HG03342 (cell line): Measurements from ENCODE around the gene ALKBH5.
A peak's percentile ranks its signal among the peaks of the same experiment; 100 is the strongest.

ENCODE experiments used
- ATAC-seq: cut with Tn5 transposase; IDR thresholded peaks from one replicate; pipeline ENCODE4 v1.9.1; 2021; ENCODE audit warnings: mild to moderate bottlenecking, moderate library complexity; ENCODE audit not compliant: unreplicated experiment

The ALKBH5 gene

DNA sequence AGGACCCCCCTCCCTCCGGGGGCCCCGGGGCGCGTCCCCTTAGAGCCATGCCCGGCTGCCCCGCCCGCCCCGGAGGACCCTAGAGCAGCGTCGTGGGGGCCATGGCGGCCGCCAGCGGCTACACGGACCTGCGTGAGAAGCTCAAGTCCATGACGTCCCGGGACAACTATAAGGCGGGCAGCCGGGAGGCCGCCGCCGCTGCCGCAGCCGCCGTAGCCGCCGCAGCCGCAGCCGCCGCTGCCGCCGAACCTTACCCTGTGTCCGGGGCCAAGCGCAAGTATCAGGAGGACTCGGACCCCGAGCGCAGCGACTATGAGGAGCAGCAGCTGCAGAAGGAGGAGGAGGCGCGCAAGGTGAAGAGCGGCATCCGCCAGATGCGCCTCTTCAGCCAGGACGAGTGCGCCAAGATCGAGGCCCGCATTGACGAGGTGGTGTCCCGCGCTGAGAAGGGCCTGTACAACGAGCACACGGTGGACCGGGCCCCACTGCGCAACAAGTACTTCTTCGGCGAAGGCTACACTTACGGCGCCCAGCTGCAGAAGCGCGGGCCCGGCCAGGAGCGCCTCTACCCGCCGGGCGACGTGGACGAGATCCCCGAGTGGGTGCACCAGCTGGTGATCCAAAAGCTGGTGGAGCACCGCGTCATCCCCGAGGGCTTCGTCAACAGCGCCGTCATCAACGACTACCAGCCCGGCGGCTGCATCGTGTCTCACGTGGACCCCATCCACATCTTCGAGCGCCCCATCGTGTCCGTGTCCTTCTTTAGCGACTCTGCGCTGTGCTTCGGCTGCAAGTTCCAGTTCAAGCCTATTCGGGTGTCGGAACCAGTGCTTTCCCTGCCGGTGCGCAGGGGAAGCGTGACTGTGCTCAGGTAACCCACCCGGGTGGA, 759 bp downstream of the ALKBH5 start:
- peak; percentile 5 for ATAC-seq

- ATAC-seq = no peak
These were observed 1.8 kb downstream of the ALKBH5 start for GRCh38 chr17:18185391-18185790.

GRCh38 chr17:18185832-18186626, 2.4 kb downstream of the ALKBH5 start:
- no peak for ATAC-seq

- ATAC-seq = no peak
These were observed 3.0 kb downstream of the ALKBH5 start for GRCh38 chr17:18186627-18186982.

GRCh38 chr17:18187226-18187625, 3.6 kb downstream of the ALKBH5 start:
- no peak for ATAC-seq

GRCh38 chr17:18187821-18188761, 4.5 kb downstream of the ALKBH5 start:
- no peak for ATAC-seq

GRCh38 chr17:18190628-18191235, 7.1 kb downstream of the ALKBH5 start:
- no peak for ATAC-seq

DNA sequence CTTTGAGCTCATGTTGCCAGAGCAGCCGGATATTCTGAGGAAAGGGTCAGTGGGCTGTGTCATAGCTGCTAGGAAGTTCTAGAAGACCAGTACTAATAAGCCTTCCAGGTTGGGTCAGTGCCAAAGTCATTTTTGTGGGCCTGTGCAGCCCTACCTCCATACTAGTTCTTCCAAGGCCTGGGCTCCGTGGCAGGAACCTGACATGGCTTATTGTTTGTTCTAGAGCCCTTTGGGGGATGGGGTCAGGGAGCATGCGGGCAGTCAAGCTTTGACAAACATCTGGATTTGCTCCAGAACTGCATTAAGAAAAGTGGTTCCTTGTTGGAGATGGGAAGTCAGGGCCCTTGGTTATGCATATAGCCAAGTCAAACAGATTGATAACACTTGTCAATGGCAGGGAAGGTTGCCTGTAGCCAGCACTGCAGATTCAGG, 7.6 kb downstream of the ALKBH5 start:
- ATAC-seq = no peak

- ATAC-seq = no peak
These were observed 8.3 kb downstream of the ALKBH5 start for GRCh38 chr17:18191967-18192366.

GRCh38 chr17:18194394-18194793, 10.8 kb downstream of the ALKBH5 start:
- ATAC-seq = no peak

DNA sequence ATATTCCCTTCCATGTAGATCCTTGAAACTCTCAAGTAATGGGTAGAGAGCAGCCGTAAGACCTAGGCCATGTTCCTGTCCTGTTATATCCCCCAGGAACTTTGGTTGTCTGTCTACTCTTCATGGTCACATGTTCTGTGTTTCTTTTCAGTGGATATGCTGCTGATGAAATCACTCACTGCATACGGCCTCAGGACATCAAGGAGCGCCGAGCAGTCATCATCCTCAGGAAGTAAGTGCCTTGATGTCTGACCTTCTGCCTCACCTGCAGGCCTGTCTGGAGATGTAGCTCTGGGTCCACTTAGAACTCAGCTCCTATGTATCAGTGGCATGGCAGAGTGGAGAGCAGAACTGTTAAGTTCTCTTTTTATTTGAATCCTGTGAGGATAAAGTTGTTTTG, 11.2 kb downstream of the ALKBH5 start:
- no peak for ATAC-seq

GRCh38 chr17:18195246-18195645, 11.6 kb downstream of the ALKBH5 start:
- ATAC-seq = no peak

GRCh38 chr17:18197535-18198194, 14.0 kb downstream of the ALKBH5 start:
- no peak for ATAC-seq

DNA sequence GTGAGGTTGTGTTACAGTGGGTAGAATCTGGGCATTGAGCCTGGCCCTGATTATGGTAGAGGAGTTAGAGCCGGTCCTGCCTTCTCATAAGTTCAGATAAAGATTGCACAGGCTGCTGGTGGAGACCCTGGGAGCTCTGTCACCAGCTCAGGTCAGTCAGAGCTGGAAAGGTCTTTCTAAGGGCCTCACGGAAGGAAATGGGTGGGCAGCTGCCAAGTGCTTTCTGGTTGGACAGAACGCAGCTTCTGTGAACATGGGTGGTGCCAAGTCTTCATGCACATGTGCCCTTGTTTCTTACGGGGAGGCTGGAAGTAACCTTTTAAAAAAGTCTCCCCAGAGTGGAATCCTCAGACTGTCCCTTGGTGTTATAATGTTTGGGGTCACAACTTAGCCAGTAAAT, 14.9 kb downstream of the ALKBH5 start:
- ATAC-seq = no peak

DNA sequence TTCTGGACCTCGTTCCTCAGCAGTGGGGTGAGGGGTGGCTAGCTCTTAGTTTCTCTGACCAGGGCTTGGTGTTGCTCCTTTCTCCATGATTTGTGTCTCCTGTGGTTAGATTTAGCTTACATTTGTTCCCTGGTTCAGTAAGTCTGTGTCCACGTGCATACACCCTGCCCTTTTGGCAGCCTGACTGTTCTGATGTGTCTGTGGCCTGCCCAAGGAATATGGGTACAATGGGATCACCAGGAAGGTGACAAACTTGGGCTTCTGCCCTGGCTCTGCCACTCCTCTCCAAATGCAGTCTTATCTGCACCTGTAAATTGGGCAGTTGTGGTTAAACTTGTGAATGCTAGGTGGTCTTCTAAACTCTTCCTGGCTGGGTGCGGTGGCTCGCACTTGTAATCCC, 17.5 kb downstream of the ALKBH5 start:
- no peak for ATAC-seq

- ATAC-seq = no peak
These were observed 19.7 kb downstream of the ALKBH5 start for GRCh38 chr17:18203308-18203707.

DNA sequence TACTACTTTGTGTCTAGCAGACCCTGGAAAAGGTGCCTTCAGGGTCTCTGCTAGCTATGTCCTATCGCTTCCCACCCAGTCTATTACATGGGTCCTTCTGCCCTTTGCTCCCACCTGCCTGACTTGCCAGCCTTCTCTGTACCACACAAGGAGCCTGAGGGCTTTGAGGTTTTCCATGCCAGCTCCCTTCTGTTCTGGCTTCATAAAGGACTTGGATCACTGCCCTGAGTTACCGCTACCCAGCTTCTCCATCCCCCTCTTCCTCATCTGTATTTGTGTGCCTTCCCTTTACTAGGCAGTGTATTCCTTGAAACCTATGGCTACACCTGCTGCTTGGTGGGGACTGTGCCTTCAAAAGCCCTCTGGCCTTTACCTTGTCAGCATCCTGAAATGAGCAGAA, 22.2 kb downstream of the ALKBH5 start:
- no peak for ATAC-seq

DNA sequence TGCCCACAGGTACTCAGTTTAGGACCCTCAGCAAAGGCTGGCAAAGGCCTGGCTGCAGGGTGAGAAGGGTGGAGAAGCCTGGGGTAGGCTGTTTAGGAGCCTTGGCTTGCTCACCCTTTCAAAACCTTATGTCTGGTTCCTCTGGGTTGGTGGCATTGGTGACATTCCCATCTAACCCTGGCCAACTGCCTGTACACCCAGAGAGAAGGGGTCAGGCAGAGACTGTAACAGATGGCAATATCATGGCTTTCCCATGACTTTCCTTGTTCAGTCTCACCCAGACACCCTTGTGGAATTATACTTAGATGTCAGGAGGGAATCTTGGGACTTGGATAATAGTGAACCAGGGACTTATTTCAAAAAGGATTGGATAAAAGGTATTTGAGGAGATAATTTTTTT, 23.3 kb downstream of the ALKBH5 start:
- ATAC-seq = no peak

GRCh38 chr17:18208092-18208491, 24.5 kb downstream of the ALKBH5 start:
- no peak for ATAC-seq

- no peak for ATAC-seq
These were observed 30.1 kb downstream of the ALKBH5 start for GRCh38 chr17:18213666-18214270.
